ENCODE results near the gene PTPRN2. TPM values are rescaled to one million over a fixed set of nuclear protein-coding genes. Genes with fewer than 3 reads are reported as not detected.
"Not testable (repeated sequence)": the region's sequence is repeated elsewhere in the genome, so short reads cannot be mapped to it uniquely, and the experiment has no call there.

Gene PTPRN2
- total RNA-seq, 3 donors from 2014 or later = 0.43 to 0.66 (median 0.63) TPM

DNA sequence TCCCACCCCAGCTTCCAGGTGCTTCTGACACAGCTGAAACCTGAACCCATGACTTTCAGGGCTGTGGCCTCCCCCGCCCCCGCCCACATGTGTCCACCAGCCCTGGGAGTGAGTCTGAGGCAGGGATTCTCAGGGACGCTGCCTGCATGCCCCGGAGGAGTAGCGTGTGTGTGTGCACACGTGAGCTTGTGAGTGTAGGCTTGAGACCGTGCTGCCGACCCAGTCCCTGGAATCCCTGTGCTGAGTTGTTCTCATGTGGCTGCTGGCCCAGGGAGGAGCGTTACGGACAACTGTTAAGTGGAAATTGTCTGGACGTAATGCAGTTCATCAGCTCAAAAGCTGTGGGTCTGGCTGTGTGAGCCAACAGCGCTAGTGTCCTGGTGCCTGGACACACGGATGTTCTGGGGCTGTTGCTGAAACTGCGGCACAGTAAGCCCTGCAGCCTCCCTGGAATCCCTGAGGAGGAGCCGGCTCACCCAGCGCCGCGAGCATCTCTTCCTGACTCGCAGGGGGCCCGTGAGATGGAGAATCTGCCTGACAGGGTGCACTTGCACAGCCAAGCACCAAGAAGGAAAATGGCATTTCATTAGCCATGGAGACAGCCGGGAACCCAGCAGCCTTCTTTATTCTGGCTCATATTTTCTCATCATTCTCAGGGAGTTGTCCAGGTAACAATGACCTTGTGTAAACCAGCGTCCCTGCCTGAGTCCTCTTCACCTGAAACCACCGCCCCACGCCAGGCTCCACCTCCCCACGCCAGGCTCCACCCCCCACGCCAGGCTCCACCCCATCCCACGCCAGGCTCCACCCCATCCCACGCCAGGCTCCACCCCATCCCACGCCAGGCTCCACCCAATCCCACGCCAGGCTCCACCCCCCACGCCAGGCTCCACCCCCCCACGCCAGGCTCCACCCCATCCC is 603.9 kb downstream of the PTPRN2 start:
- ATAC-seq = no peak

GRCh38 chr7:157981778-157982177 is 605.8 kb downstream of the PTPRN2 start:
- DNase-seq = no peak

More for the DNA sequence above, 603.9 kb downstream of the PTPRN2 start:
- no peak for DNase-seq
- no peaks in the 10 kb centered on the region for H3K36me3 Mint-ChIP-seq (ENCODE audit: insufficient read depth)
- no peak overlapping the region for H3K4me3 Mint-ChIP-seq
- H3K9me3 Mint-ChIP-seq = no peaks in the 10 kb centered on the region
- H3K4me1 Mint-ChIP-seq (ENCODE audit: low read depth) = no peaks in the 10 kb centered on the region
- H3K27me3 Mint-ChIP-seq (ENCODE audit: low read depth) = no peaks in the 10 kb centered on the region

DNA sequence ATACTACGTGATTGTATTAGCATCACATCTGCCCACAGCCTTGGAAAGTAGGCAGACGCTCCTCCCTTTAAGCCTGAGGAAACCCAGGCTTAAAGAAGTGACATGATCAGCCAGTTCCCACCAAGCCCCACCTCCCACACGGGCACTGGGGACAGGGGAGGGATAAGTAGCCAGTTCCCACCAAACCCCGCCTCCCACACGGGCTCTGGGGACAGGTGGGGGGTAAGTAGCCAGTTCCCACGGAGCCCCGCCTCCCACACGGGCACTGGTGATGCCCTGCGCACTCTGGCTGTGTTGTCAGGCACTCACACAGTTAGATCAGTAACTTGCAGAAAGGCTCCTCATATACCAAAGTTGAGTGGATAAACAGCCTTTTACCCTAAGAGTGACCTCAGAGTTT is 606.8 kb downstream of the PTPRN2 start:
- H3K27me3 Mint-ChIP-seq (ENCODE audit: low read depth) = no peaks in the 10 kb centered on the region
- no peaks in the 10 kb centered on the region for H3K36me3 Mint-ChIP-seq (ENCODE audit: insufficient read depth)
- no peaks in the 10 kb centered on the region for H3K9me3 Mint-ChIP-seq
- H3K4me3 Mint-ChIP-seq = no peak overlapping the region
- ATAC-seq (no peak), DNase-seq (no peak)
- no peaks in the 10 kb centered on the region for H3K4me1 Mint-ChIP-seq (ENCODE audit: low read depth)

More at GRCh38 chr7:157981778-157982177, 605.8 kb downstream of the PTPRN2 start:
- Mint-ChIP-seq H3K4me3 (no peak overlapping the region), H3K27me3 (ENCODE audit: low read depth) (no peaks in the 10 kb centered on the region), H3K36me3 (ENCODE audit: insufficient read depth) (no peaks in the 10 kb centered on the region), H3K9me3 (no peaks in the 10 kb centered on the region), H3K4me1 (ENCODE audit: low read depth) (no peaks in the 10 kb centered on the region)
- no peak for ATAC-seq

GRCh38 chr7:157980341-157980731 is 607.3 kb downstream of the PTPRN2 start:
- H3K4me3 Mint-ChIP-seq = not testable (repeated sequence)

GRCh38 chr7:157979636-157980340 is 607.8 kb downstream of the PTPRN2 start:
- Mint-ChIP-seq H3K9me3 (peaks cover 6% of the 10 kb centered on the region), H3K27me3 (ENCODE audit: low read depth) (no peaks in the 10 kb centered on the region), H3K4me3 (no peak overlapping the region), H3K36me3 (ENCODE audit: insufficient read depth) (peaks cover 1% of the 10 kb centered on the region), H3K4me1 (ENCODE audit: low read depth) (no peaks in the 10 kb centered on the region)
- DNase-seq (no peak), ATAC-seq (no peak)

More at GRCh38 chr7:157980341-157980731, 607.3 kb downstream of the PTPRN2 start:
- H3K27me3 Mint-ChIP-seq (ENCODE audit: low read depth); H3K4me1 Mint-ChIP-seq (ENCODE audit: low read depth); ATAC-seq; DNase-seq; H3K9me3 Mint-ChIP-seq; H3K36me3 Mint-ChIP-seq (ENCODE audit: insufficient read depth): not testable (repeated sequence)

DNA sequence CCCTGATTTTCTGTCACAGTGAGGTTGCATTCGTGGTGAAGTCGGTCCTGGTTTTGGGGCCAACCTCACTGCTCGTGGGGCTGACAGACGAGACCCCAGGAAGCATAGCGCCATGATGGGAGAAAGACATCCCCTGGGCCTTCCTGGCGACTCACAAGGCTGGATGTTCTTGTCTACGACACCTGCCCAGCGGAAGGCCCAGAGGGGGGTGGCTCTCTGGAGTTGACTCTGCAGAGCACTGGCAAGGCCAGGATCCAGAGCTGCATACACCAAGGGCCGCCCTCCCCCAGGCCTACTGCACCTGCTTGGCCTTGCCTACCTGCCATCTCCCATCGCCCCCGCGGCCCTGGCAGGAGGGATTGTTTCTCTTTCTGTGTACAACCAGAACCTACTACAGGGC is 608.9 kb downstream of the PTPRN2 start:
- H3K4me1 Mint-ChIP-seq (ENCODE audit: low read depth) = no peaks in the 10 kb centered on the region
- ATAC-seq (no peak), DNase-seq (no peak)
- peaks cover 11% of the 10 kb centered on the region for H3K9me3 Mint-ChIP-seq
- peaks cover 1% of the 10 kb centered on the region for H3K36me3 Mint-ChIP-seq (ENCODE audit: insufficient read depth)
- no peak overlapping the region for H3K4me3 Mint-ChIP-seq
- H3K27me3 Mint-ChIP-seq (ENCODE audit: low read depth) = no peaks in the 10 kb centered on the region

DNA sequence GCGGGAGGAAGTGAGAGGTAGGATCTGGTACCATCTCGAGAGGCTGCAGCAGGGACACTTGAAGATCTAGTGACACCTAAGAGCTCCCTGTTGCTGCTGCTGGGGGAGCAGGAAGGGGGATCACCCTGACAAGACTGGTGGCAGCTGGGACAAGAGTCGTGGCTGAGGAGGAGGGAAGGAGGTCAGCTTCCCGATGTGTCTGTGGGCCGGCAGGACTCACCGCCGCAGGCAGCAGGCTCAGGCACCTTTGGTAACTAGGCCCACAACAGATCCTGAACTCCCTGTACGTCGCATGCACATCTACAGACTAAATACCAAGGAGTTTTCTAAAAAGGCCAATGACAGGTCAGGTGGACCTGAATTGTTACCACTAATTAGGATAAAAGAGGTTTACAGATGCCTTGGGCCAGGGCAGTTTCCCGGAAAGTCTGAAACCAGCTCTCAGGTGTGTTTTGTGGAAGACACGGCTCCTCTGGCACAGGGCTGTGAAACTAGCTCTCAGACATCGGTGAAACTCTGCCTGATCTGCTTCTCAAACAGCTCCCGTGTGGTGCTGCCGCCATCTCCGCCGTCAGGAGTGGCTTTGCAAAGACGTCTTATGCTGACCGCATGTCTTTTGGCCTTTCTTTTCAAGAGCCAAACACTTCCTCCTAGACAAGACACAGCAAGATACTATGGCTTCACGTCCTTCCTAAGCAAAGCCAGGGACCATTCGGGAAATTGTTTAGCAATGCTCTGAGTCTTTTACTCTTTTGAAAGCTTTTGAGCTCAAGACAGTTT is 609.7 kb downstream of the PTPRN2 start:
- no peak for ATAC-seq

GRCh38 chr7:157977306-157977705 is 610.3 kb downstream of the PTPRN2 start:
- Mint-ChIP-seq H3K4me3 (no peak overlapping the region), H3K36me3 (ENCODE audit: insufficient read depth) (peaks cover 1% of the 10 kb centered on the region), H3K4me1 (ENCODE audit: low read depth) (no peaks in the 10 kb centered on the region), H3K27me3 (ENCODE audit: low read depth) (no peaks in the 10 kb centered on the region), H3K9me3 (peaks cover 16% of the 10 kb centered on the region)
- no peak for DNase-seq
- no peak for ATAC-seq

More for the DNA sequence above, 609.7 kb downstream of the PTPRN2 start:
- no peak for DNase-seq
- Mint-ChIP-seq H3K27me3 (ENCODE audit: low read depth) (no peaks in the 10 kb centered on the region), H3K9me3 (peaks cover 16% of the 10 kb centered on the region), H3K4me3 (no peak overlapping the region), H3K36me3 (ENCODE audit: insufficient read depth) (peaks cover 1% of the 10 kb centered on the region), H3K4me1 (ENCODE audit: low read depth) (no peaks in the 10 kb centered on the region)

DNA sequence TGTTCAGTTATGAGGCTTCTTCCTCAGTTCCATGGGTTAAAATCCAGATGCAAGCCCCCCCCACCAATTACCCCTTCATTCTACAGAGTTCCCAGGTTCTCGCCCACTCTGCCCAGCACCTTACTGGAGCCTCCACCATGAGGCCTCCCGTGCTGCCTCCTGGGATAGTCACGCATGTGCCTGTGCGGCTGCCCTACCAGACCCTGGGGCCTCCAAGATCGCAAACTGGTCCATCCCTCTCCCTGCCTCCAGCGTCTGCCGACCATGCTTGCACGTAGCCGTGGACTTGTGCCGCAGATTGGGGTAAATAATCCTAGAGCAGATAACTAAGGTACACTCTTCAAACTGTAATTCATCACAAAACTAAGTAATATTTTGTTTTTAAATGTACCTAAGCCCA is 611.2 kb downstream of the PTPRN2 start:
- Mint-ChIP-seq H3K9me3 (peaks cover 24% of the 10 kb centered on the region), H3K4me3 (no peak overlapping the region), H3K27me3 (ENCODE audit: low read depth) (no peaks in the 10 kb centered on the region), H3K4me1 (ENCODE audit: low read depth) (no peaks in the 10 kb centered on the region), H3K36me3 (ENCODE audit: insufficient read depth) (peaks cover 1% of the 10 kb centered on the region)
- no peak for DNase-seq
- ATAC-seq = no peak

GRCh38 chr7:157975401-157976372 is 611.9 kb downstream of the PTPRN2 start:
- DNase-seq = no peak
- H3K4me1 Mint-ChIP-seq (ENCODE audit: low read depth) = no peaks in the 10 kb centered on the region
- no peaks in the 10 kb centered on the region for H3K27me3 Mint-ChIP-seq (ENCODE audit: low read depth)
- H3K36me3 Mint-ChIP-seq (ENCODE audit: insufficient read depth) = peaks cover 1% of the 10 kb centered on the region
- H3K9me3 Mint-ChIP-seq = peaks cover 29% of the 10 kb centered on the region
- no peak for ATAC-seq
- H3K4me3 Mint-ChIP-seq = no peak overlapping the region

GRCh38 chr7:157974678-157975230 is 612.9 kb downstream of the PTPRN2 start:
- Mint-ChIP-seq H3K4me3 (no peak overlapping the region), H3K4me1 (ENCODE audit: low read depth) (no peaks in the 10 kb centered on the region), H3K9me3 (peaks cover 34% of the 10 kb centered on the region), H3K27me3 (ENCODE audit: low read depth) (no peaks in the 10 kb centered on the region), H3K36me3 (ENCODE audit: insufficient read depth) (peaks cover 1% of the 10 kb centered on the region)
- ATAC-seq (no peak), DNase-seq (no peak)

DNA sequence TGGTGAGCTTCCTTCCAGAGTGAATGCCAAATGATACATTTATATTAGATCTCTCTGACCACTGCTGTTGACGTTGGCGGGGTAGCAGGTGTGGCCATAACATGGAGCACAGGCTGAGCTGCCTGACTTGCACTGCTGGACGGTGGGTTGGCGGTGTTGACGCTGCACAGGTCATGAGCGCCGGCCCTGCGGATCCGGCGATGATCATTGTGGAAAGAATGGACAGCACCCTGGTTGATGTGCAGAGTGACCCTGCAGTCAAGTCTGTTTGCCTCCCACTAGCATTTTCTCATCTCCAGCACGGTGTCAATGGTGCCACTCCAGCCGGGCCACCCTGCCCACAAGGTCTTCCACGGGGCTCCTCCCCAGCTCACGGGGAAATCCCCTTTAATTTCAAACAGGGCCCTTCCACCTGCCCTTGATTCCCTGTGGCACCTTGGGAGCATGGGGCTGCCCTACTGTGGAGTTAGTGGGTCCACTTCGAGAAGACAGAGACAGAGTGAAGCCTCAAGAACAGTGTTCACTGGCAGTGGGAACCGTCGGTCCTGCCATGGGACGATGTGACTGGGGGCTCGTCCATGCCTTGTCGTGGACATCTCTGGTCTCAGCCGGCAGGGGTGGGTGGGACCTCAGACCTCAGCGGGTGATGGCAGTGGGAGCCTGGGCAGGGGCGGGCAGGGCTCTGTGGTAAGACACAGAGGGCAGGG is 613.5 kb downstream of the PTPRN2 start:
- Mint-ChIP-seq H3K27me3 (ENCODE audit: low read depth) (no peaks in the 10 kb centered on the region), H3K9me3 (peaks cover 38% of the 10 kb centered on the region), H3K4me1 (ENCODE audit: low read depth) (no peaks in the 10 kb centered on the region), H3K4me3 (no peak overlapping the region), H3K36me3 (ENCODE audit: insufficient read depth) (peaks cover 1% of the 10 kb centered on the region)
- ATAC-seq (no peak), DNase-seq (no peak)

- H3K27me3 Mint-ChIP-seq (ENCODE audit: low read depth) = peaks cover 2% of the 10 kb centered on the region
- ATAC-seq = no peak
- no peak overlapping the region for H3K4me3 Mint-ChIP-seq
- peaks cover 43% of the 10 kb centered on the region for H3K9me3 Mint-ChIP-seq
- peaks cover 1% of the 10 kb centered on the region for H3K36me3 Mint-ChIP-seq (ENCODE audit: insufficient read depth)
- no peaks in the 10 kb centered on the region for H3K4me1 Mint-ChIP-seq (ENCODE audit: low read depth)
- DNase-seq = no peak
These were observed 614.7 kb downstream of the PTPRN2 start for GRCh38 chr7:157972914-157973313.

All from activated T-cell treated with anti-CD3 and anti-CD28 coated beads, Interleukin-2, amount 50 U/mL, for 4 hours (primary cell).